Rectal smooth muscle tissue (tissue), 1 donor: ENCODE results near the gene PSMD14.

ENCODE experiments used
- H3K27ac ChIP-seq: one replicate; pipeline ENCODE4 v1.7.0; 2013; ENCODE audit warnings: low read depth, low read length, inconsistent platforms
- H3K27me3 ChIP-seq: one replicate; pipeline ENCODE4 v1.7.0; 2013; ENCODE audit warnings: low read length; ENCODE audit not compliant: control insufficient read depth, insufficient read depth
- H3K36me3 ChIP-seq: one replicate; pipeline ENCODE4 v1.7.0; 2013; ENCODE audit warnings: low read length; ENCODE audit not compliant: control insufficient read depth, insufficient read depth
- H3K4me1 ChIP-seq: one replicate; pipeline ENCODE4 v1.7.0; 2013; ENCODE audit warnings: low read length; ENCODE audit not compliant: control insufficient read depth, insufficient read depth
- H3K4me3 ChIP-seq: one replicate; pipeline ENCODE4 v1.7.0; 2013; ENCODE audit warnings: low read length
- H3K9ac ChIP-seq: one replicate; pipeline ENCODE4 v1.7.0; 2013; ENCODE audit warnings: low read length

PSMD14 gene

DNA sequence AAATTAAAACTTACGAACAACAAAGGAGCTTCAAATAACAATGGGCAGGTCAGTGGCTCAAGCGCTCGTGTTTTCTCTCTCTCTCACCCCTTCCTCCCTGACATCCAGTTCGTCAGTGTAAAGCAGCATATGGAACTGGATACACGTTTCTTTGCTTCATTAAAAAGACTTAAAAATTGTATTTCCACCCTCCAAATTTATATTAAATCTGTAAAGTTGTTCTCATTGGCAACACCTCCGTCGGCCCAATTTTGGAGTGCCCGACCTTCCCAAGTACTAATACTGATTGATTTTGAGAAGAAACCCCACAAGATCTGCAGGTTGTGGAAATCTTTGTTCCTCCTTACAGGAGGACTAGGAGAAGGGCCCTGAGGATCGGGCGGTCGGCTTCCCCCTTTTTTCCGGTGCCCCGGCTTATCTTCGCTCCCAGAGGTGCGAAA, 110.1 kb downstream of the PSMD14 start:
- Histone ChIP-seq H3K9ac (no peak overlapping the region), H3K27me3 (peaks cover 69% of the 10 kb centered on the region), H3K36me3 (no peaks in the 10 kb centered on the region), H3K4me1 (peaks cover 4% of the 10 kb centered on the region), H3K27ac (no peak overlapping the region), H3K4me3 (no peak overlapping the region)

DNA sequence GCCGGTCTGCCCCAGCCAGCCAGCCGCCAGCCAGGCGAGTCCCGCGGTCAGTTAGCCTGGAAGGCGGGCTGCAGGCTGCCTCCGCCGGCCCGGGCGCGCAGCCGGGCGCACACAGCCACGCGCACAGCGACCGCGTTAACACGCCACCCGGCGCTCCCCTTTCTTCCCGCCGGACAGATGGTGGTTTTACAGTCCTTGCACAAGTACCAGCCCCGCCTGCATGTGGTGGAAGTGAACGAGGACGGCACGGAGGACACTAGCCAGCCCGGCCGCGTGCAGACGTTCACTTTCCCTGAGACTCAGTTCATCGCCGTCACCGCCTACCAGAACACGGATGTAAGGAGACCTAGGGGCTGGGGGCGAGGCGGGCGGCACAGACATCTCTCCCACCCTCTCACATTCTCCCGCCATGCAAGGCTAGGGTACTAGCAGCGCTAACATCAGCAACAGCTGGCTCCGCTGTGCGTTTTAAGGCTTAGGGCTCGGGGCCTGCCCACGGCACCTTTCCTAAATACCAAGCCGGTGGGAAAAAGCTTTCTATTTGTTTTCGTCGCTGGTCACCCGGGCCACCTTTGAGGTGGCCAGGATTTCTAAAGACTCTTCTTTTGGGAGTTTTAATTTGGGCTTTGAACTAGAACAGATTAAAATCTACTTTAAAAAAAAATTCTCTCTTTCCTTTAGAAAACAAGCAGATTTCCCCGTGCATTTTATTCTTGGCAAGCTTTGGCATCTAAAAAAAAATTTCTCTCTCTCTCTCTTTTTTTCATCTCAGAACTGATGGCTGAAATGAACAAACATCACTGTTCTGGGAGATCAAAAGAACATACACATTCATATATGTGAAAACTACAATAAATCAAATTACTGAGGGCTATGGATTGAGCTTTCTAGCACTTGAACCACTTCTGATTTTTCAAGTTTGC, 110.8 kb downstream of the PSMD14 start:
- H3K27ac ChIP-seq = no peak overlapping the region
- peaks cover 75% of the 10 kb centered on the region for H3K27me3 ChIP-seq
- H3K36me3 ChIP-seq = no peaks in the 10 kb centered on the region
- H3K4me1 ChIP-seq = peaks cover 4% of the 10 kb centered on the region
- no peak overlapping the region for H3K9ac ChIP-seq
- peak overlapping the region; percentile 36 for H3K4me3 ChIP-seq

DNA sequence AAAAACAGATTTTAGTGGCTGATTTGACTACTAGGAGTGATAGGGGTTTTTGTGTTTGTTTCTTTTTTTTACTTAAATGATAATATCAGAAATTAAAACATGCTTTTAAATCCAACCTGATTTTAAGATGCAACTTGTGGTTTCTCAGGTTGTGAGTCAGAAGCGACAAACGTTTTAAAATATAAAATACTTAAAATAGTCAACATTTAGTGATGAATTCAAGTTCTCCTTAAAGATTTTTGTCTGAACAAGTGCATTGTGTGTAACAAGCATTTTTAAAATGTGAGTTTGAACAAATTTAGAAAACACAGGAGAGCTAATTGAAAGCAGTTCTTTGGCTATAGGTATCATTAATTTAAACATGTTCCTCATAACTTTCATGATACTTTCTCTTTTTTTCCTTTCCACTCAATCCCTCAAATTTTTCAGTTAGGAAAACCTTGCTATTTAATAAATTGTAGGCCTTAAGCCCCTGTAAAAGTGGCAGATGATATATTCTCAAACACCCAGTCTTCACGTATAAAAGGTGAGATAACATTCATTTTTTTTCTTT, 111.5 kb downstream of the PSMD14 start:
- H3K9ac ChIP-seq = no peak overlapping the region
- no peaks in the 10 kb centered on the region for H3K36me3 ChIP-seq
- peaks cover 79% of the 10 kb centered on the region for H3K27me3 ChIP-seq
- H3K4me3 ChIP-seq = no peak overlapping the region
- H3K27ac ChIP-seq = no peak overlapping the region
- peaks cover 4% of the 10 kb centered on the region for H3K4me1 ChIP-seq

DNA sequence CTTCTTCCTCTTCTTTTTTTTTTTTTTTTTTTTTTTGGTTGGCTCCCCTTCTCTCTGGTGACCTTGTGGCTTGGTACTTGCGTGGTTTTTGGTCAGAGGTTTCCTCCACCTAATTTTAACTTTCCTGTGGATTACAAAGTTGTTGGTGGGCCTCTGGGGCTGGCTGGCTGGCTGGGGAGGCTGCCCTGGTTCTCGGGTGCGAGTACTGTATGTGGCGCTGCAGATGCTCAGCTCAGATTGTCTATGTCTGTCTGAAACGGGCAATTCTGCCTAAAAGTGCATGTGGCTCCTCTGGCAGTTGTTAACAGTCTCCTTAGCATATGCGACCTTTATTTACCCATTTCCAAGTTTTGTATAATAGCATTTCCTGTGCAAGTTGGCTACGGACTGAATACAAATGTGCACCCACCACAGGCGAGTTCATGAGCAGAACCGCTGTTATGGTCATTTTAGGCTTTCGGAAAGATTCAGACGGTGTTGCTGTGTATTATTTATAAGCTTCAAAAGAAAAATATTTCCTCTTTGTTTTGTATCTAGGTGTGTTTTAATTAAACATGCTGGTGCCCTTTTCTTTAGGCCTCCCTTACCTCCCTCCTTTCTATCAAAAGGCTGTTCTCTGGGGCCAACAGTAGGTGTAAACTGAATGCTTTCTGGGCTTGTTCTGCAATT, 112.3 kb downstream of the PSMD14 start:
- H3K36me3 ChIP-seq = no peaks in the 10 kb centered on the region
- no peak overlapping the region for H3K27ac ChIP-seq
- H3K4me3 ChIP-seq = no peak overlapping the region
- no peak overlapping the region for H3K9ac ChIP-seq
- H3K4me1 ChIP-seq = no peaks in the 10 kb centered on the region
- peaks cover 78% of the 10 kb centered on the region for H3K27me3 ChIP-seq

DNA sequence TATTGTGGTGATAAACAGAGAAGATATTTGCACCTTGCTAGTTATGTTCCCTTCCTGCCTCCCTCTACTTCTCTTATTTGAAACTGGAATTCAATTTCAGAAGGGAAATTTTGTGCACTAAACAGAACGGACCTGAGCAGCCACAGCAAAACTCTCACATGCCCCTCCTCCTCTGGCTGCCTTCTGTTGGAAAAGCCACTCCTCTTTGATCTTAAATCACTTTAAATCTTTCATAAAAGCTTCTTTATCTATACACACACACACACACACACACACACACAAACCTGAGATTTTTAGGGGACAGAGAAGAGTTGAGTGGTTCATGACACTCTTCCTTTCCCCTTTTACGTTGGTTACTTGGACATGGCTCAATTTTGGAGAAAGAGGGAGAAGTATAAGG, 113.5 kb downstream of the PSMD14 start:
- Histone ChIP-seq H3K27ac (no peak overlapping the region), H3K9ac (no peak overlapping the region), H3K27me3 (peaks cover 75% of the 10 kb centered on the region), H3K4me1 (no peaks in the 10 kb centered on the region), H3K4me3 (no peak overlapping the region), H3K36me3 (no peaks in the 10 kb centered on the region)

DNA sequence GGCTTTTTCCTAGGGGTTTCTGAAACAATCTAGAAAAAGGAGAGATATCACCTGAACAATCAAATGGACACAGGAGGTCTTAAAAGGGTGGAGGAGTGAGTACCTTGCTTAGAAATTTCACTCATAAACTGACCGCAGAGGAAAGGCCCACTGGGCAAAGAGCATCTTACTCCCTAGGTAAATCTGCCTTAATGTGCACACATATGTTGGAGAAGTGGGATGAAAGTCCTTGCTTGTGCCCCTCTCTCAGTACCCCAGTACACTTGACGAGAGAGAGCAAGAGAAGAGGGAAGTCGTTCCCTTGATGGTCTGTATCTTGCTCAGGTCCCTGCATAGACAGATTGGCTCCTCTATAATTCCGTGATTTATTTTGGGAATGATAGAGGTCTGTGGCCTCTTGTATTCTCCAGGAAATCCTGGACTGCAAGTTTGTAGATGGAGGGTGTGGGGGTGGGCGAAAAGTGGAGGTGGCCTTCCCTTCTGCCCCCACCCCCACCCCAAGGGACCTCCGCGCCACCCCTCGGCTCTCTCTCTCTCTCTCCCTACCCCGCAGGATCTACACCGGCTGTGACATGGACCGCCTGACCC, 114.7 kb downstream of the PSMD14 start:
- Histone ChIP-seq H3K9ac (no peak overlapping the region), H3K27ac (no peak overlapping the region), H3K4me1 (no peaks in the 10 kb centered on the region), H3K4me3 (peak overlapping the region; percentile 19), H3K27me3 (peaks cover 75% of the 10 kb centered on the region), H3K36me3 (no peaks in the 10 kb centered on the region)

DNA sequence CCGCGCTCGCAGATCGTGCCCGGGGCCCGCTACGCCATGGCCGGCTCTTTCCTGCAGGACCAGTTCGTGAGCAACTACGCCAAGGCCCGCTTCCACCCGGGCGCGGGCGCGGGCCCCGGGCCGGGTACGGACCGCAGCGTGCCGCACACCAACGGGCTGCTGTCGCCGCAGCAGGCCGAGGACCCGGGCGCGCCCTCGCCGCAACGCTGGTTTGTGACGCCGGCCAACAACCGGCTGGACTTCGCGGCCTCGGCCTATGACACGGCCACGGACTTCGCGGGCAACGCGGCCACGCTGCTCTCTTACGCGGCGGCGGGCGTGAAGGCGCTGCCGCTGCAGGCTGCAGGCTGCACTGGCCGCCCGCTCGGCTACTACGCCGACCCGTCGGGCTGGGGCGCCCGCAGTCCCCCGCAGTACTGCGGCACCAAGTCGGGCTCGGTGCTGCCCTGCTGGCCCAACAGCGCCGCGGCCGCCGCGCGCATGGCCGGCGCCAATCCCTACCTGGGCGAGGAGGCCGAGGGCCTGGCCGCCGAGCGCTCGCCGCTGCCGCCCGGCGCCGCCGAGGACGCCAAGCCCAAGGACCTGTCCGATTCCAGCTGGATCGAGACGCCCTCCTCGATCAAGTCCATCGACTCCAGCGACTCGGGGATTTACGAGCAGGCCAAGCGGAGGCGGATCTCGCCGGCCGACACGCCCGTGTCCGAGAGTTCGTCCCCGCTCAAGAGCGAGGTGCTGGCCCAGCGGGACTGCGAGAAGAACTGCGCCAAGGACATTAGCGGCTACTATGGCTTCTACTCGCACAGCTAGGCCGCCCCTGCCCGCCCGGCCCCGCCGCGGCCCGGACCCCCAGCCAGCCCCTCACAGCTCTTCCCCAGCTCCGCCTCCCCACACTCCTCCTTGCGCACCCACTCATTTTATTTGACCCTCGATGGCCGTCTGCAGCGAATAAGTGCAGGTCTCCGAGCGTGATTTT, 115.5 kb downstream of the PSMD14 start:
- Histone ChIP-seq H3K4me1 (no peaks in the 10 kb centered on the region), H3K9ac (no peak overlapping the region), H3K4me3 (peak overlapping the region; percentile 54), H3K27me3 (peaks cover 74% of the 10 kb centered on the region), H3K27ac (no peak overlapping the region), H3K36me3 (no peaks in the 10 kb centered on the region)

DNA sequence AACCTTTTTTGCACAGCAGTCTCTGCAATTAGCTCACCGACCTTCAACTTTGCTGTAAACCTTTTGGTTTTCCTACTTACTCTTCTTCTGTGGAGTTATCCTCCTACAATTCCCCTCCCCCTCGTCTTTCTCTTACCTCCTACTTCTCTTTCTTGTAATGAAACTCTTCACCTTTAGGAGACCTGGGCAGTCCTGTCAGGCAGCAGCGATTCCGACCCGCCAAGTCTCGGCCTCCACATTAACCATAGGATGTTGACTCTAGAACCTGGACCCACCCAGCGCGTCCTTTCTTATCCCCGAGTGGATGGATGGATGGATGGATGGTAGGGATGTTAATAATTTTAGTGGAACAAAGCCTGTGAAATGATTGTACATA, 116.2 kb downstream of the PSMD14 start:
- H3K4me3 ChIP-seq = no peak overlapping the region
- peaks cover 68% of the 10 kb centered on the region for H3K27me3 ChIP-seq
- H3K4me1 ChIP-seq = no peaks in the 10 kb centered on the region
- H3K27ac ChIP-seq = no peak overlapping the region
- H3K9ac ChIP-seq = no peak overlapping the region
- H3K36me3 ChIP-seq = no peaks in the 10 kb centered on the region

DNA sequence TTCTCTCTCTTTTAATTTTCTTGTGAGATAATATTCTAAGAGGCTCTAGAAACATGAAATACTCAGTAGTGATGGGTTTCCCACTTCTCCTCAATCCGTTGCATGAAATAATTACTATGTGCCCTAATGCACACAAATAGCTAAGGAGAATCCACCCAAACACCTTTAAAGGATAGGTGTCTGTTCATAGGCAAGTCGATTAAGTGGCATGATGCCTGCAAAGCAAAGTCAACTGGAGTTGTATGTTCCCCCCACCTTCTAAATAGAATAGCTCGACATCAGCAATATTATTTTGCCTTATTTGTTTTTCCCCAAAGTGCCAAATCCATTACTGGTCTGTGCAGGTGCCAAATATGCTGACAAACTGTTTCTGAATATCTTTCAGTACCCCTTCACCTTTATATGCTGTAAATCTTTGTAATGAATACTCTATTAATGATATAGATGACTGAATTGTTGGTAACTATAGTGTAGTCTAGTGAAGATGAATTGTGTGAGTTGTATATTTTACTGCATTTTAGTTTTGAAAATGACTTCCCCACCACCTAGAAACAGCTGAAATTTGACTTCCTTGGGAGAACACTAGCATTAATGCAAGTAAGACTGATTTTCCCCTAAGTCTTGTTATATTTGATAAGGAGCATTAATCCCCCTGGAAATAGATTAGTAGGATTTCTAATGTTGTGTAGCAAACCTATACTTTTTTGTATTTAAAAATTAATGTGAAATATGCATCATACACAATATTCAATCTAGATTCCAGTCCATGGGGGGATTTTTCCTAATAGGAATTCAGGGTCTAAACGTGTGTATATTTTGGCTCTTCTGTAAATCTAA, 116.9 kb downstream of the PSMD14 start:
- Histone ChIP-seq H3K27ac (no peak overlapping the region), H3K9ac (no peak overlapping the region), H3K4me1 (no peaks in the 10 kb centered on the region), H3K27me3 (peaks cover 65% of the 10 kb centered on the region), H3K36me3 (no peaks in the 10 kb centered on the region), H3K4me3 (no peak overlapping the region)

DNA sequence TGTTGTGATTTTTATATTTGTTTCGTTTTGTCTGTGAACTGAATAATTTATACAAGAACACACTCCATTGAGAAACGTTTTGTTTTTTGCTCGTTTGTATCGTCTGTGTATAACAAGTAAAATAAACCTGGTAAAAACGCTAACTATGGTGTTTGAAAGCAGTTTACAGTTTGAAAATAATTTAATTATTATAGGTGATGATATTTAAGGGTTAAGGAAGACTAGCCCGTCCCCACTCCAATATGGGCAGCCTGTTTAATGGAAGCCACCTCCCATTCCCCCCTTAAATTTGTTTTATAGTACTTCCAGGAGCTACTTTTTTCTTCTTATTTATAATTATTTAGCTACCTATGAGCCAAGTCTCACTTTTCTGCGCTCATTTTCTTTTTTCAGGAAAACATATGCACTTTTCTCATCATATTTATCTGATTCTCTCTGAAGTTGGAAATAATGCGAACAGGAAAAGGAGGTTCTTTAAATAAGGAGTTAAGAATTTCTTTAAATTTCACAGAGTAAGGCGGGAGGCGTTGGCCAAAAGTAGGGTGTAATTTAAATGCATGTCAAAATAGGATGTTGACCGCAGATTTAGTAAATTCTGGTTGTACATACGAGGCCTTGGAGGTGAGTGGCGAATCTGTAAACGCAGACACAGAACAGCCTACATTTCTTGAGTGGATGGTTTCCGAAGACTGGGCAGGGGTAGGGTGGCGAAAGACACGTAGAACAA, 117.7 kb downstream of the PSMD14 start:
- H3K36me3 ChIP-seq = no peaks in the 10 kb centered on the region
- no peak overlapping the region for H3K27ac ChIP-seq
- H3K27me3 ChIP-seq = peaks cover 58% of the 10 kb centered on the region
- no peak overlapping the region for H3K4me3 ChIP-seq
- no peaks in the 10 kb centered on the region for H3K4me1 ChIP-seq
- H3K9ac ChIP-seq = no peak overlapping the region
